OCI-LY3 (cell line): Measurements from ENCODE around the gene ODAPH.

Experiments
- CTCF ChIP-seq: fragments of 200-600, 300-600 bp; sonication (generic); IDR thresholded peaks from 2 replicates; pipeline ENCODE4 v1.5.1; 2014; ENCODE audit warnings: antibody characterized with exemption, low read length, low read depth
- EZH2phosphoT487 ChIP-seq: fragments of 200-600 bp; shearing (Covaris generic); IDR thresholded peaks from 2 replicates; pipeline ENCODE4 v1.6.1; 2018; ENCODE audit warnings: antibody characterized with exemption, mixed run types, low read depth

- no peak for TF ChIP-seq CTCF
- no peak for TF ChIP-seq EZH2phosphoT487
Observed at GRCh38 chr4:75593393-75593792, 37.5 kb downstream of the ODAPH start.
